ENCODE results near the gene MAD2L1BP. TPM values are rescaled to one million over a fixed set of nuclear protein-coding genes. Genes with fewer than 3 reads are reported as not detected.

MAD2L1BP gene
- total RNA-seq, 1 donor from 2014 or later, result 43.5 TPM

Other genes with a start within 250 kb of the MAD2L1BP start
- 34.1 and 35.2 TPM in 2 replicates for gene ABCC10, start 208.3 kb upstream of the MAD2L1BP start, total RNA-seq
- gene DLK2, start 180.3 kb upstream of the MAD2L1BP start, total RNA-seq, result 1.5 and 1.6 TPM in 2 replicates
- 47.3 and 52.1 TPM in 2 replicates for gene TJAP1, start 158.3 kb upstream of the MAD2L1BP start, total RNA-seq
- gene LRRC73, start 125.5 kb upstream of the MAD2L1BP start, total RNA-seq, result 2.1 and 2.7 TPM in 2 replicates
- gene YIPF3, start 118.9 kb upstream of the MAD2L1BP start, total RNA-seq, result 85.7 and 93.0 TPM in 2 replicates
- 45.8 and 60.8 TPM in 2 replicates for gene POLR1C, start 118.8 kb upstream of the MAD2L1BP start, total RNA-seq
- 99.6 and 105 TPM in 2 replicates for gene XPO5, start 59.8 kb upstream of the MAD2L1BP start, total RNA-seq
- gene POLH, start 59.7 kb upstream of the MAD2L1BP start, total RNA-seq, result 19.1 and 22.2 TPM in 2 replicates
- 70.0 and 70.6 TPM in 2 replicates for gene GTPBP2, start 6.6 kb upstream of the MAD2L1BP start, total RNA-seq
- 0.57 and 0.63 TPM in 2 replicates for gene RSPH9, start 9.2 kb downstream of the MAD2L1BP start, total RNA-seq
- 49.5 and 50.6 TPM in 2 replicates for gene MRPS18A, start 52.0 kb downstream of the MAD2L1BP start, total RNA-seq
- gene VEGFA, start 134.4 kb downstream of the MAD2L1BP start, total RNA-seq, result 31.2 TPM in 2 replicates